Measurements from ENCODE around the gene DUSP2. TPM values are rescaled to one million over a fixed set of nuclear protein-coding genes. Genes with fewer than 3 reads are reported as not detected.
A peak's percentile ranks its signal among the peaks of the same experiment; 100 is the strongest.

DUSP2 gene
- total and polyA plus RNA-seq, 9 of the 15 experiments (the other 6 are each of a cell fraction or from before 2014, with no cell fraction given) = 0.04 to 0.18 TPM; not detected in 7

GRCh38 chr2:96184989-96185388, 39.7 kb upstream of the DUSP2 start:
- ChIA-PET CTCF (ENCODE audit: low intra/inter-chr PET ratio) (no interaction called here), POLR2A (interaction anchor here (0.6 kb wide), 1 partner anchor 1067 kb away, joined by 3 read pairs; no protein-coding TSS in a partner anchor)
- ATAC-seq = no peak
- Histone ChIP-seq H3K9ac (ENCODE audit: insufficient read depth in 1 of 2, low read depth in 2 of 2, low read length in 2 of 2) (no peak overlapping the region), H2AFZ (ENCODE audit: low read depth, low read length) (no peak overlapping the region), H3K27me3 (ENCODE audit: control insufficient read depth in 2 of 2, insufficient read depth in 2 of 2, low read length in 2 of 2) (no peaks in the 10 kb centered on the region), H3K79me2 (ENCODE audit: control insufficient read depth, insufficient read depth, low read length) (no peaks in the 10 kb centered on the region), H3K9me1 (ENCODE audit: control insufficient read depth, insufficient read depth, low read length) (no peaks in the 10 kb centered on the region), H3K36me3 (ENCODE audit: control insufficient read depth, insufficient read depth, low read length) (peaks cover 50% of the 10 kb centered on the region), H3K9me3 (replicated peaks; ENCODE audit: control insufficient read depth, insufficient read depth, low read depth, low read length) (no peaks in the 10 kb centered on the region), H4K20me1 (replicated peaks; ENCODE audit: control insufficient read depth, insufficient read depth, low read length) (no peaks in the 10 kb centered on the region; the same call in 1 of the 2 replicates), H3K4me1 (replicated peaks in 1 of 2; ENCODE audit: control insufficient read depth in 2 of 2, insufficient read depth in 2 of 2, low read length in 2 of 2) (peaks cover 0 to 17% of the 10 kb centered on the region in 2 experiments; a peak in 2 of 5 replicates), H3K4me3 (no peak overlapping the region), H3K4me2 (ENCODE audit: insufficient read depth, low read length) (no peak overlapping the region), H3K27ac (ENCODE audit: extremely low read depth, low read depth, low read length) (no peak overlapping the region)
- in situ Hi-C loops (cut with MboI) = no loop called here
- FAIRE-seq = peak; percentile 15
- WGBS (ENCODE audit: insufficient coverage, low coverage, missing lambda C conversion rate) = 93% methylated on average over 8 of the region's 8 CpGs
- TSS peak; percentile 56 for BruUV-seq (replicated peaks)
- DNase-seq (ENCODE audit: extremely low read depth in 1 of 4, low spot score in 3 of 4) = no peak
- intact Hi-C loops (cut with micrococcal nuclease) = no loop called here
- TF ChIP-seq ZNF165 (CRISPR knock-in tag; IDR thresholded peaks at IDR 0.05; ENCODE audit: borderline replicate concordance) = no peak
- no peak for TF ChIP-seq ZNF668 (CRISPR knock-in tag; IDR thresholded peaks at IDR 0.05)
- no peak for TF ChIP-seq CXXC5 (CRISPR knock-in tag; IDR thresholded peaks at IDR 0.05)
- no peak for TF ChIP-seq CEBPZ (IDR thresholded peaks at IDR 0.05; ENCODE audit: borderline replicate concordance, low read depth, low read length)
- TF ChIP-seq FOXK1 (CRISPR knock-in tag; IDR thresholded peaks at IDR 0.05; ENCODE audit: borderline replicate concordance) = no peak
- TF ChIP-seq RBM39 (optimal IDR thresholded peaks at IDR 0.05; ENCODE audit: low read depth, low read length) = no peak
- TF ChIP-seq TAF7 (tag; IDR thresholded peaks at IDR 0.05) = no peak
- TF ChIP-seq NELFE (IDR thresholded peaks at IDR 0.05; ENCODE audit: insufficient read depth, insufficient read length) = no peak
- TF ChIP-seq, protein P1, sequence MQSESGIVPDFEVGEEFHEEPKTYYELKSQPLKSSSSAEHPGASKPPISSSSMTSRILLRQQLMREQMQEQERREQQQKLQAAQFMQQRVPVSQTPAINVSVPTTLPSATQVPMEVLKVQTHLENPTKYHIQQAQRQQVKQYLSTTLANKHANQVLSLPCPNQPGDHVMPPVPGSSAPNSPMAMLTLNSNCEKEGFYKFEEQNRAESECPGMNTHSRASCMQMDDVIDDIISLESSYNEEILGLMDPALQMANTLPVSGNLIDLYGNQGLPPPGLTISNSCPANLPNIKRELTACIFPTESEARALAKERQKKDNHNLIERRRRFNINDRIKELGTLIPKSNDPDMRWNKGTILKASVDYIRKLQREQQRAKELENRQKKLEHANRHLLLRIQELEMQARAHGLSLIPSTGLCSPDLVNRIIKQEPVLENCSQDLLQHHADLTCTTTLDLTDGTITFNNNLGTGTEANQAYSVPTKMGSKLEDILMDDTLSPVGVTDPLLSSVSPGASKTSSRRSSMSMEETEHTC (IDR thresholded peaks at IDR 0.05) = no peak
- no peak for TF ChIP-seq RBM25 (IDR thresholded peaks at IDR 0.05; ENCODE audit: low read depth, low read length, severe bottlenecking)

All from K562 (cell line).